ENCODE measurements around the gene SLC24A4.

Gene SLC24A4

DNA sequence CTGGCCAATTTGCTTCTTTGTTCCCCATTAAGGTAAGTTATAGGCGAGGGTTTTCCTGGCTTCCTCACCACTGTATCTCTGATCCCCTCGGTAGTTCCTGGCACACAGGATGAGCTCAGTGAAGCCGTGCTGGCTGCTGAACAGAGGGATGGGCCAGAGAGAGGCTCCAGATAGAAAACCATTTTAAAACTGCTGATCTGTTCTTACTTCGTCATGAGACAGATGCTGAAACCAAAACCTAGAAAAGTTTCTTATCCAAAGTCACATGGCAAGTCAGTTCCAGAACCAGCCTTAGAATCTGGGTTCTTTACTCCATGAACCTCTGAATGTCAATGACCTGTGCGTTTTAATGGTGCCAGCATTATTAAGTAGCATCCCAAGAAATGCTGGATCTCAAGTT, 114.3 kb downstream of the SLC24A4 start:
- no peaks in the 10 kb centered on the region for H3K36me3 ChIP-seq (ENCODE audit: control insufficient read depth, insufficient read depth, low read length)
- no peak for DNase-seq (ENCODE audit: extremely low read depth, insufficient read length)
- H3K27me3 ChIP-seq (replicated peaks; ENCODE audit: control insufficient read depth, insufficient read depth, low read length): no peaks in the 10 kb centered on the region
- no peak overlapping the region for H3K4me3 ChIP-seq (replicated peaks; ENCODE audit: low read depth, low read length)
- TF ChIP-seq, protein P1, sequence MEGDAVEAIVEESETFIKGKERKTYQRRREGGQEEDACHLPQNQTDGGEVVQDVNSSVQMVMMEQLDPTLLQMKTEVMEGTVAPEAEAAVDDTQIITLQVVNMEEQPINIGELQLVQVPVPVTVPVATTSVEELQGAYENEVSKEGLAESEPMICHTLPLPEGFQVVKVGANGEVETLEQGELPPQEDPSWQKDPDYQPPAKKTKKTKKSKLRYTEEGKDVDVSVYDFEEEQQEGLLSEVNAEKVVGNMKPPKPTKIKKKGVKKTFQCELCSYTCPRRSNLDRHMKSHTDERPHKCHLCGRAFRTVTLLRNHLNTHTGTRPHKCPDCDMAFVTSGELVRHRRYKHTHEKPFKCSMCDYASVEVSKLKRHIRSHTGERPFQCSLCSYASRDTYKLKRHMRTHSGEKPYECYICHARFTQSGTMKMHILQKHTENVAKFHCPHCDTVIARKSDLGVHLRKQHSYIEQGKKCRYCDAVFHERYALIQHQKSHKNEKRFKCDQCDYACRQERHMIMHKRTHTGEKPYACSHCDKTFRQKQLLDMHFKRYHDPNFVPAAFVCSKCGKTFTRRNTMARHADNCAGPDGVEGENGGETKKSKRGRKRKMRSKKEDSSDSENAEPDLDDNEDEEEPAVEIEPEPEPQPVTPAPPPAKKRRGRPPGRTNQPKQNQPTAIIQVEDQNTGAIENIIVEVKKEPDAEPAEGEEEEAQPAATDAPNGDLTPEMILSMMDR (IDR thresholded peaks at IDR 0.05; ENCODE audit: insufficient read depth, low read length, poor library complexity, severe bottlenecking): no peak

DNA sequence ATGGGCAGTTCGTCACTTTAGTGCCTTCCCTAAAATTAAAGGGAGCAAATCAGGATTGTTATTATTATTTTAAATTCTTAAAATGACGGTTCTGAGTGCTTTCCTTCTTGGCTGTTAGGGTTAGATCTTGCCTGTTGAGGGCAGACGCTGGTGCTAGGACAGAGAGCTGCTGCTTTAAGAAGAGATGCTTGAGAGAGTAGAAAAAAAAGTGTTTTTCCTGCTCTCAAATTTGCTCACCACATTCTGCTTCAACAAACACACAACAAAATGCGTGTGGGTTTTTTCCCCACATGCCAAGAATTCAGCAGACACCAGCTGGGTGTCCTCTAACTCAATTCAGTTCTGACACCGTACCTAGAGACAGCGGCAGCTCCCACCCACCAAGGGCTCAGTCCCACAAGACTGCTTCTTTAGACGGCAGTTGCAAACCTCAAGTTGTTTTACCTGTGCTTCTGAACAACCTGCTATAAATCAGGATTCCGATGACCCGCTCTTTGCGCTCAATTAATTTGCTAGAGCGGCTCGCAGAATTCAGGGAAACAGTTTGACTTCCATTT, 114.8 kb downstream of the SLC24A4 start:
- TF ChIP-seq, protein P1 (IDR thresholded peaks at IDR 0.05; ENCODE audit: insufficient read depth, low read length, poor library complexity, severe bottlenecking): no peak
- Histone ChIP-seq H3K4me3 (replicated peaks; ENCODE audit: low read depth, low read length) (no peak overlapping the region), H3K36me3 (ENCODE audit: control insufficient read depth, insufficient read depth, low read length) (no peaks in the 10 kb centered on the region), H3K27me3 (replicated peaks; ENCODE audit: control insufficient read depth, insufficient read depth, low read length) (no peaks in the 10 kb centered on the region)
- no peak for DNase-seq (ENCODE audit: extremely low read depth, insufficient read length)

GRCh38 chr14:92439537-92440344, 116.8 kb downstream of the SLC24A4 start:
- DNase-seq (ENCODE audit: extremely low read depth, insufficient read length): peak; percentile 66
- no peaks in the 10 kb centered on the region for H3K27me3 ChIP-seq (replicated peaks; ENCODE audit: control insufficient read depth, insufficient read depth, low read length)
- TF ChIP-seq, protein P1 (IDR thresholded peaks at IDR 0.05; ENCODE audit: insufficient read depth, low read length, poor library complexity, severe bottlenecking): no peak
- H3K36me3 ChIP-seq (ENCODE audit: control insufficient read depth, insufficient read depth, low read length): no peaks in the 10 kb centered on the region
- H3K4me3 ChIP-seq (replicated peaks; ENCODE audit: low read depth, low read length): no peak overlapping the region

DNA sequence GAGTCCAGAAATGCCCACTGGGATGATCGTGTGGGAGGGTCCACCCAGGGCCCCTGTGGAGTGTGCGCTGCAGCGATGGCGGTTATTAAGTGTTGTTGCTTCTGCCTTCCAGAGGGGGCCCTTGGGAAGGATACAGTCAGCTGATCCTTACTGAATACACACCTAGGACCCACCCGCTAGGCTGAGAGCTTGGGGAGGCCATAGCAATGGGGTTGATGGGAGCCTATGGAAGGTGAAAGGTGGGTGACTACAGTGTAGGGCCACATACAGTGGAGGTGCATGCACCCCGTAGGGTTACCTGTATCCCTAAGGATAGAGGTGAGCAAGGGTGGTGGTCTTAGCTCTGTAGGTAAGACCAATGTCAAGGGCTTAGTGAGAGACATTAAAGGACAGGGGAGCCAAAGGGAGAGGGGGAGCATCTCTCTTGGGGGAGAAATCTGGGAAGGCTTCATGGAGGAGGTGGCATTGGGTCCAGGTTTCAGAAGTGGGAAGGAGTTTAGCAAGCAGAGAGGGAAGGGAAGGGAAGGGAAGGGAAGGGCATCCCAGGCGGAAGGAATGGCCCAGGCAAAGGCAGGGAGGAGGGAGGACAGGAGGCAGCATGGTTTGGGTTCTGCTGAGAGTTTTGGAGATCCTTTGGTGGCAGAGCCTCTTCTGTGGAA, 117.5 kb downstream of the SLC24A4 start:
- Histone ChIP-seq H3K36me3 (ENCODE audit: control insufficient read depth, insufficient read depth, low read length) (no peaks in the 10 kb centered on the region), H3K27me3 (replicated peaks; ENCODE audit: control insufficient read depth, insufficient read depth, low read length) (no peaks in the 10 kb centered on the region), H3K4me3 (replicated peaks; ENCODE audit: low read depth, low read length) (no peak overlapping the region)
- TF ChIP-seq, protein P1 (IDR thresholded peaks at IDR 0.05; ENCODE audit: insufficient read depth, low read length, poor library complexity, severe bottlenecking): no peak
- DNase-seq (ENCODE audit: extremely low read depth, insufficient read length): no peak

DNA sequence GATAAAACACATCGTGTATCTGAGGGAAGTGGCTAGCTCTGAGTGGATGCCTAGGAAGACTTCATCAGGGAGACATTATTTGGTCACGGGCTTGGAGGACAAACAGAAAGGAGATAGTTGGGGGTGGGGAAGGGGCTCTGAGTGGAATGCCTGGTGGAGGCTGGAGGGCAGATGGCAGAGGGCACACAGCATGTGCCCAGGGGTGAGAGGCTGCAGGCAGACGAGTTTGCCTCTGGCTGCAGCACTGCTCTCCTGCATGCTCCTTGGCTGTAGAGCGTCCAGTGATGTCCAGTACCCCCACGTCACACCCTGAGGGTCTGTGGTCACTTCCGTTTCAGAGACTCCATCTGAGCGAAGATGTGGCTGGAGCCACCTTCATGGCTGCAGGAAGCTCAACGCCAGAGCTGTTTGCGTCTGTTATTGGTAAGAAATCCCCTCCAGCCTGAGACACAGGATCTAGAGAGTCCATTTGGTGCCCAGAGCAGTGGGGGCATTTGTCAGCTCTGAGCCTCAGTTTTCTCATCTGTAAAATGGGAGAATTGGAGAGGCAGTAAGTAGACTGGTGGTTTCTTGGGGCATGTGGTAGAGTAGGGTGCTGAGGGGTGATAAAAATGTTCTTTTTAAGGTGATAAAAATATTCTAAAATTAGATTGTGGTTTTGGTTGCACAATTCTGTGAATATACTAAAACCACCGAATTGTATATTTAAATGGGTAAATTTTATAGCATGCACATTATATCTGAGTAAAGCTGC, 119.0 kb downstream of the SLC24A4 start:
- no peak for DNase-seq (ENCODE audit: extremely low read depth, insufficient read length)
- TF ChIP-seq, protein P1 (IDR thresholded peaks at IDR 0.05; ENCODE audit: insufficient read depth, low read length, poor library complexity, severe bottlenecking): no peak
- no peaks in the 10 kb centered on the region for H3K36me3 ChIP-seq (ENCODE audit: control insufficient read depth, insufficient read depth, low read length)
- no peak overlapping the region for H3K4me3 ChIP-seq (replicated peaks; ENCODE audit: low read depth, low read length)
- no peaks in the 10 kb centered on the region for H3K27me3 ChIP-seq (replicated peaks; ENCODE audit: control insufficient read depth, insufficient read depth, low read length)
